T-cell (primary cell): ENCODE results near the gene TAS1R1. TPM values are rescaled to one million over a fixed set of nuclear protein-coding genes. Genes with fewer than 3 reads are reported as not detected.
A peak's percentile ranks its signal among the peaks of the same experiment; 100 is the strongest.

Experiments used
- ATAC-seq, 4 experiments: fragments of 200-7000 bp in 3 of 4; fragments of 150-1000 bp in 1 of 4; cut with Tn5 transposase; replicated peaks in 1 of 4; 1 replicate in 3 of 4; 2 replicates in 1 of 4; pipeline ENCODE4 v1.10.0; 2021; ENCODE audit warnings: moderate library complexity in 3 of 4, mild to moderate bottlenecking in 2 of 4, moderate number of reproducible peaks in 1 of 4
- CTCF ChIA-PET, 2 donors: fragments of 300-600 bp; sonication (Branson Sonifier 250); formaldehyde crosslinking; loops; one replicate each; lab custom pipeline; 2022; ENCODE audit warnings: antibody characterized with exemption in 2 of 2; lab: Charles Lee
- POLR2A ChIA-PET, 2 donors: fragments of 300-600 bp; sonication (Branson Sonifier 250); formaldehyde crosslinking; loops; one replicate each; lab custom pipeline; 2022; ENCODE audit warnings: antibody characterized with exemption in 2 of 2; lab: Charles Lee
- DNase-seq, 35 experiments: peaks; one replicate each; pipeline versions ENCODE4 v3.0.0 to v3.0.0-alpha.2; 2013 to 2023
- H3K27ac ChIP-seq: one replicate; pipeline ENCODE4 v1.5.1; 2013; ENCODE audit warnings: low read length
- H3K27me3 ChIP-seq, 2 experiments: replicated peaks in 1 of 2; 1 replicate in 1 of 2; 2 replicates in 1 of 2; pipeline versions ENCODE4 v1.6.1 to v1.7.0; 2013; ENCODE audit warnings: low read length in 1 of 2, mixed read lengths in 1 of 2; ENCODE audit not compliant: control insufficient read depth in 2 of 2, insufficient read depth in 2 of 2; ENCODE audit errors: extremely low read depth in 1 of 2
- H3K36me3 ChIP-seq, 2 donors: 1 replicate in 1 of 2; 2 replicates in 1 of 2; pipeline versions ENCODE4 v1.6.1 to v1.7.0; 2013; ENCODE audit warnings: low read length in 1 of 2; ENCODE audit not compliant: control insufficient read depth in 2 of 2, insufficient read depth in 1 of 2; ENCODE audit errors: extremely low read depth in 1 of 2
- H3K4me1 ChIP-seq, 2 experiments: 1 replicate in 1 of 2; 2 replicates in 1 of 2; pipeline versions ENCODE4 v1.6.1 to v1.7.0; 2013; ENCODE audit warnings: low read length in 2 of 2, mixed read lengths in 1 of 2; ENCODE audit not compliant: insufficient read depth in 2 of 2, control insufficient read depth in 1 of 2; ENCODE audit errors: extremely low read depth in 1 of 2
- H3K4me3 ChIP-seq, 2 donors: 1 replicate in 1 of 2; 2 replicates in 1 of 2; pipeline versions ENCODE4 v1.5.1 to v1.7.0; 2013; ENCODE audit warnings: mild to moderate bottlenecking in 2 of 2, low read length in 1 of 2, moderate library complexity in 1 of 2; ENCODE audit not compliant: control insufficient read depth in 1 of 2; ENCODE audit errors: extremely low read depth in 1 of 2
- H3K9me3 ChIP-seq: 2 replicates; pipeline ENCODE4 v1.7.0; 2013
- H3K27ac Mint-ChIP-seq, 2 donors: one replicate each; pipeline ENCODE4 v1.8.0; 2020 to 2021; ENCODE audit warnings: mild to moderate bottlenecking in 2 of 2, mixed read lengths in 2 of 2
- H3K27me3 Mint-ChIP-seq, 2 donors: one replicate each; pipeline ENCODE4 v1.8.0; 2021 to 2022; ENCODE audit warnings: mixed read lengths in 2 of 2
- H3K36me3 Mint-ChIP-seq: one replicate; pipeline ENCODE4 v1.8.0; 2021; ENCODE audit warnings: mixed read lengths
- H3K4me1 Mint-ChIP-seq, 3 donors: one replicate each; pipeline ENCODE4 v1.8.0; 2020 to 2022; ENCODE audit warnings: mixed read lengths in 3 of 3, mild to moderate bottlenecking in 1 of 3
- H3K4me3 Mint-ChIP-seq, 3 donors: one replicate each; pipeline ENCODE4 v1.8.0; 2020 to 2022; ENCODE audit warnings: mild to moderate bottlenecking in 3 of 3, mixed read lengths in 3 of 3, moderate library complexity in 3 of 3
- H3K9me3 Mint-ChIP-seq, 3 donors: one replicate each; pipeline ENCODE4 v1.8.0; 2020 to 2022; ENCODE audit warnings: mixed read lengths in 3 of 3
- WGBS: methylation state at CpG from one replicate; pipeline ENCODE4 v1.1.5; 2013; ENCODE audit warnings: missing lambda C conversion rate; ENCODE audit not compliant: insufficient coverage; 5-methylcytosine and 5-hydroxymethylcytosine counted together
- total RNA-seq, 35 experiments: library from RNA in 6 of 35; stranded (reverse) in 6 of 35; fragments of 120-200 nt in 1 of 35; gene quantifications; one replicate each; pipeline versions ENCODE4 v1.2.1 to v1.2.4 and lab custom pipeline; 2013 to 2026

Gene TAS1R1
- total RNA-seq, 5 donors from 2014 or later (not counting 1 experiment from before 2014, with no cell fraction given) = not detected

DNA sequence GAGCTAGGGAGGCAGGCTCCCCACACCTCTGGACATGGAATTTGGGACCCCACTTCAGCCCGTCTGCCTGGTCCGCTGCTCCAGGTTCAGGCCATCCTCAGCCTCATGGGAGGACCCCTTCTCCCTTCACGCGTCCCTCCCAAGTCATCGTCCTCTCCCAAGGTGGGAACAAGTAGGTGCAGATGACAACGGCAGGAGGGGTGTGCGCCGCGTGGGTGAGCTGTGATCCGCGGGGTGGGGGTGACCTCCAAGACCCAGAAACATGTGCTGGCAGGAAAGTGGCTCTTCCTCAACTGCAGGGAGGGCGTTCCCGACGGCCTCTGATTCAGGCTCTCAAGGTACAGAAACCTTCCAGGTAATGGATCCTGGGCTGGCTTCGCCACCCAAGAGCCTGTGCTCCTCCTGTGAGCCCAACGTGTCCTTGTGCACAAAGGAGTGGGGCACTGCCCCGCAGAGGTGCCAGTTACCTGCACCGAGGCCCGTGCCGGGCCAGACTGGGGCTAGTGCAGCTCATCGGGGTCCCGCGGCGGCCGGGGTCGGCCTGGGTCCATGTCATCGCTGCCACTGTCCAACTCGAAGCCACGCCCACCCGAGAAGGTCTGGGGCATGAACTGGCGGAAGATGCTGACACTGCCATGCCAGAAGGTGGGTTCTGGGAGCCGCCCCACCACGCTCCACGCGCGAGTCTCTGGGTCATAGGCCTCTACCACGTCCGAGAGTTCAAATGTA is 37.9 kb downstream of the TAS1R1 start:
- Histone ChIP-seq H3K27ac (no peak overlapping the region), H3K4me1 (peaks cover 0 to 55% of the 10 kb centered on the region in 2 experiments), H3K36me3 (peaks cover 26 to 86% of the 10 kb centered on the region in 2 donors), H3K4me3 (no peak overlapping the region), H3K27me3 (no peaks in the 10 kb centered on the region), H3K9me3 (no peaks in the 10 kb centered on the region)
- H3K27ac Mint-ChIP-seq = no peak overlapping the region
- no peak overlapping the region for H3K4me3 Mint-ChIP-seq
- peaks cover 24 to 60% (median 53%) of the 10 kb centered on the region in 3 donors for H3K4me1 Mint-ChIP-seq
- CTCF ChIA-PET = no interaction called here
- DNase-seq (no peak), ATAC-seq (no peak)
- H3K36me3 Mint-ChIP-seq = peaks cover 28% of the 10 kb centered on the region
- 95% methylated on average over 33 of the region's 38 CpGs for WGBS
- POLR2A ChIA-PET = no interaction called here
- no peaks in the 10 kb centered on the region for H3K9me3 Mint-ChIP-seq
- H3K27me3 Mint-ChIP-seq = no peaks in the 10 kb centered on the region

DNA sequence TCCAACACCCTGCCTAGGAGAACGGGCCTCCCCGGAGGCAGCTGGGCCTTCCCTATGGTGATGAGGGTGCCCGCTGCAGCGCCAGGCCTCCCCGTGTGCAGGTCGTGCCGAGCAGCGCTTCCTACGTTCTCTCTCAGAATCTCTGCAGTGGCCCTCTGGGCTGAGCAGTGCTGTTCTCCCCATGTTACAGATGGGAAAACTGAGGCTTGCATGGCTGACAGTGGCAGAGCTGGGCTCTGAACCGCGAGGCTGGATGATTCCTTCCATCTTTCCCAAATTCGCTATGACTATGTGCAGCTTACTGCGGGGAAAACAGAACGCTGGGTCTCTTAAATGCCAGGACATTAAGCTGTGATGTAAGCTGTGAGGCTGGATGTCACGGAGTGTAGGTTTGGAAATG is 38.7 kb downstream of the TAS1R1 start:
- Mint-ChIP-seq H3K4me1 (peaks cover 26 to 64% (median 59%) of the 10 kb centered on the region in 3 donors), H3K27me3 (no peaks in the 10 kb centered on the region), H3K36me3 (peaks cover 28% of the 10 kb centered on the region), H3K4me3 (no peak overlapping the region), H3K9me3 (no peaks in the 10 kb centered on the region), H3K27ac (no peak overlapping the region)
- ChIA-PET CTCF (no interaction called here), POLR2A (interaction anchor here in 1 of 2 donors (0.6 kb wide), 1 partner anchor 1381 kb away, joined by 6 read pairs; no protein-coding TSS in a partner anchor)
- no peaks in the 10 kb centered on the region for H3K27me3 ChIP-seq
- no peak overlapping the region for H3K4me3 ChIP-seq
- no peak for ATAC-seq
- DNase-seq = no peak
- H3K27ac ChIP-seq = no peak overlapping the region
- peaks cover under 1 to 60% of the 10 kb centered on the region in 2 experiments for H3K4me1 ChIP-seq
- H3K9me3 ChIP-seq = no peaks in the 10 kb centered on the region
- peaks cover 18 to 82% of the 10 kb centered on the region in 2 donors for H3K36me3 ChIP-seq
- 100% methylated on average over 3 of the region's 15 CpGs for WGBS

DNA sequence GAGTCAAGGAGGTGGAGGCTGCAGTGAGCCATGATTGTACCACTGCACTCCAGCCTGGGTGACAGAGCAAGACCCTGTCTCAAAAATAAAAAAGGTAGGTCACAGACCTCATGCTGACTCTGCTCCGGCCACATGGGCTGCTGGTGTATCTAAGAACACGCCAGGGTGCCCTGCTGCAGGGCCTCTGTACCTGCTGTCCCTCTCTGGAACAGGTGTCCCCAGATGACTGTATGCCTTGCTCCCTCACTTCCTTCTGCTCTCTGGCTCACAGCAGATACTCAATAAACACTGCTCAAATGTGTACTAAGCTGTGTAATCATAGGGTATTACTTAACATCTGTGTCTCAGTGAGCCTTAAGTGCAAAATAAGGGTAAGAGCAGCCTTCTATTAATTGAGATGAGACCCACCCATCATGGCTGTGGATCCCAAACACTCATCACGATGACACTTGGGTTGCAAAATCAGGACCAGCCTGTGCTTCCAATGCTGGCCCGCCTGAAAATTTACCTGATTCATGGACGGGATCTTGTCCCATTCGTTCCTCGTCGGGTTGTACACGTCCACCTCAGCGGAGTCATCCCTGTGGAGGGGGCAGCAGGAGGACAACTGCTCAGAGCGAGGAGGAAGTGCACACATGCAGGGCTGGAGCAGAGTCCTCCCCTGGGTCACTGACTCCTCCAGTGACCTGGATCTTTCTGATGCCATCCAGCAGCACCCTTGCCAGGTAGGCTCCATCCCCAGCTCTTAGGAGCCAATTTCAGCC is 40.1 kb downstream of the TAS1R1 start:
- Mint-ChIP-seq H3K9me3 (no peaks in the 10 kb centered on the region), H3K4me3 (no peak overlapping the region), H3K27me3 (no peaks in the 10 kb centered on the region), H3K4me1 (peaks cover 39 to 74% (median 71%) of the 10 kb centered on the region in 3 donors), H3K36me3 (peaks cover 30% of the 10 kb centered on the region), H3K27ac (no peak overlapping the region)
- H3K36me3 ChIP-seq = peaks cover 17 to 69% of the 10 kb centered on the region in 2 donors
- ChIA-PET CTCF (no interaction called here), POLR2A (interaction anchor here in 1 of 2 donors (0.6 kb wide), 1 partner anchor 12 kb away, joined by 4 read pairs; no protein-coding TSS in a partner anchor)
- H3K4me3 ChIP-seq = no peak overlapping the region
- ATAC-seq = no peak
- peaks cover 9 to 74% of the 10 kb centered on the region in 2 experiments for H3K4me1 ChIP-seq
- no peak for DNase-seq
- no peaks in the 10 kb centered on the region for H3K27me3 ChIP-seq
- no peaks in the 10 kb centered on the region for H3K9me3 ChIP-seq
- 94% methylated on average over 11 of the region's 11 CpGs for WGBS
- no peak overlapping the region for H3K27ac ChIP-seq

DNA sequence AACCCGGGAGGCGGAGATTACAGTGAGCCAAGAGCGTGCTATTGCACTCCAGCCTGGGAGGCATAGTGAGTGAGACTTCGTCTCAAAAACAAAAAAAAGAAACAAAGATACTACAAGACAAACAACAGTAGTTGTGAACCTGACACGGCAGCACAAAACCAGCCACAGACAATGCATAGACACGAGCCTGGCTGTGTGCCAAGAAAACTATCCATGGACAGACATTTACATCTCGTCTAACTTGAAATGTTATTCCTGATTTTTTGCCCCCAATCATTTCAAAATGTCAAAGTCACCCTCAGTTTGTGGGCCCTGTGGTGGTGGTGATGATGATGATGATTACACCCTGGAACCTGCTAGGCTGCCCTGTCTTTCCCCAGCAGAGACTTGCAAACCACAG is 41.2 kb downstream of the TAS1R1 start:
- 100% methylated on average over 1 of the region's 7 CpGs for WGBS
- ChIA-PET POLR2A (interaction anchor here in 1 of 2 donors (0.6 to 1.1 kb wide), 2 partner anchors 10 to 16 kb away, joined by 3 to 4 read pairs; no protein-coding TSS in a partner anchor), CTCF (no interaction called here)
- ATAC-seq (no peak), DNase-seq (no peak)
- H3K27ac Mint-ChIP-seq = no peak overlapping the region
- Histone ChIP-seq H3K36me3 (peaks cover 17 to 64% of the 10 kb centered on the region in 2 donors), H3K27ac (no peak overlapping the region), H3K27me3 (no peaks in the 10 kb centered on the region), H3K4me3 (no peak overlapping the region), H3K4me1 (peaks cover 12 to 78% of the 10 kb centered on the region in 2 experiments), H3K9me3 (no peaks in the 10 kb centered on the region)
- peak overlapping the region in 2 of 3 donors; percentile 24 to 30 for H3K4me3 Mint-ChIP-seq
- peaks cover 40 to 73% (median 66%) of the 10 kb centered on the region in 3 donors for H3K4me1 Mint-ChIP-seq
- H3K36me3 Mint-ChIP-seq = peaks cover 35% of the 10 kb centered on the region
- no peaks in the 10 kb centered on the region for H3K27me3 Mint-ChIP-seq
- H3K9me3 Mint-ChIP-seq = no peaks in the 10 kb centered on the region

DNA sequence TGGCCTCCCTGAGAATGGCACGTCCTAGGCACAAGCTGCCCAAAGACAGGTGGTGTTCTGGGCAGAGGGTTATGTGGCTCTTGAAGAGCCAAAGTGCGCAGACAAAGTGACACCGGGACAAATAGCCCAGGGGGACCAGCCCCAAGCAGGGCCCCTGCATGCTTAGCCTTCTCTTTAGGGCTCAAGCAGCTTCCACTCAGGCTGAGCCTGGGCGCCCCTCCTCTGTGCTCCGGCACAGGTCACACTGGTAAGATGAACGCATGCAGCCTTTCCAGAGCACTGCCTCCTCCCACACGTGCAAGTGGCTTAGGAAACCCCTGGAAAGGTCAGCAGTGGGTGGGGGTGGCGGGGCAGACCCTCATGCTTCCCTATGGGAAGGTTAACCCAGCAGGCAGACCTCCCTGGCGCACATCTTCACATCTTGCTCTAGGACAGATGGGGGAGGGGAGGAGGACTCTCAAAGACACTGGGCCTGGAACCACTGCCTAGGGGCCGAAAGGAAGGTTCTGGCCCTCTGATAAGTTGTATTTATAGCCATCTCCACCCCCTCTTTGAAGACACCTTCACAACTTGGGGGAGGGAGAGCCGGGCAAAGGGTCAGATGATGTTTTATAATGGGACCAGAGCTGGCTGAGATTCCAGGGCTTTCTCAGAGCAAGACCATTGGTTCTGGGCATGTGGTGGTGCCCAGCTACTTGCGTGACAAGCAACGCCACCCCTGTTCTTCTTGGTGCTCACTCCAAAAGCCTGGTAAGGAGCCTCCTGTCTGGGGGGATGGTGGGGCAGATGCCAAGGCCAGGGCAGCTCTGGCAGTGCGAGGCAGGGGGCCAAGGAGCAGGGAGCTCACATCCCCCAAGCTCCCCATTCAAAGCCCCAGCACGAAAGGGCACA is 42.0 kb downstream of the TAS1R1 start:
- Mint-ChIP-seq H3K9me3 (no peaks in the 10 kb centered on the region), H3K27me3 (no peaks in the 10 kb centered on the region), H3K4me3 (peak overlapping the region in 2 of 3 donors; percentile 9 to 99), H3K27ac (no peak overlapping the region), H3K4me1 (peaks cover 41 to 66% (median 60%) of the 10 kb centered on the region in 3 donors), H3K36me3 (peaks cover 35% of the 10 kb centered on the region)
- Histone ChIP-seq H3K27ac (no peak overlapping the region), H3K4me1 (peaks cover 12 to 70% of the 10 kb centered on the region in 2 experiments), H3K36me3 (peaks cover 17 to 59% of the 10 kb centered on the region in 2 donors), H3K9me3 (no peaks in the 10 kb centered on the region), H3K27me3 (no peaks in the 10 kb centered on the region), H3K4me3 (no peak overlapping the region)
- CTCF ChIA-PET = interaction anchor here in 1 of 2 donors (0.6 to 0.9 kb wide), 2 partner anchors 17 to 393 kb away, joined by 3 to 5 read pairs; no protein-coding TSS in a partner anchor
- POLR2A ChIA-PET = interaction anchor here (0.5 to 1.1 kb wide), 3 partner anchors 9 to 48 kb away, joined by 3 to 4 read pairs (median 3); partner anchors contain the start of gene ZBTB48 (in 1 of the 2)
- 100% methylated on average over 3 of the region's 15 CpGs for WGBS
- ATAC-seq = no peak
- no peak for DNase-seq
